ENCODE data around the gene TNFSF11.
A peak's percentile ranks its signal among the peaks of the same experiment; 100 is the strongest.

Gene TNFSF11, protein sequence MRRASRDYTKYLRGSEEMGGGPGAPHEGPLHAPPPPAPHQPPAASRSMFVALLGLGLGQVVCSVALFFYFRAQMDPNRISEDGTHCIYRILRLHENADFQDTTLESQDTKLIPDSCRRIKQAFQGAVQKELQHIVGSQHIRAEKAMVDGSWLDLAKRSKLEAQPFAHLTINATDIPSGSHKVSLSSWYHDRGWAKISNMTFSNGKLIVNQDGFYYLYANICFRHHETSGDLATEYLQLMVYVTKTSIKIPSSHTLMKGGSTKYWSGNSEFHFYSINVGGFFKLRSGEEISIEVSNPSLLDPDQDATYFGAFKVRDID

DNA sequence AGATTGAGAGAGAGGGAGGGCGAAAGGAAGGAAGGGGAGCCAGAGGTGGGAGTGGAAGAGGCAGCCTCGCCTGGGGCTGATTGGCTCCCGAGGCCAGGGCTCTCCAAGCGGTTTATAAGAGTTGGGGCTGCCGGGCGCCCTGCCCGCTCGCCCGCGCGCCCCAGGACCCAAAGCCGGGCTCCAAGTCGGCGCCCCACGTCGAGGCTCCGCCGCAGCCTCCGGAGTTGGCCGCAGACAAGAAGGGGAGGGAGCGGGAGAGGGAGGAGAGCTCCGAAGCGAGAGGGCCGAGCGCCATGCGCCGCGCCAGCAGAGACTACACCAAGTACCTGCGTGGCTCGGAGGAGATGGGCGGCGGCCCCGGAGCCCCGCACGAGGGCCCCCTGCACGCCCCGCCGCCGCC, at the start of gene TNFSF11:
Gene TNFSF11, plus strand, starts transcription at position 142 of the 400 bp plus-strand sequence. Its CDS starts 152 bp downstream, at position 294.
- H3K4me3 ChIP-seq (ENCODE audit: low read length) = peak within 1 kb of the TSS; percentile 29; the same call in 1 of the 2 replicates

DNA sequence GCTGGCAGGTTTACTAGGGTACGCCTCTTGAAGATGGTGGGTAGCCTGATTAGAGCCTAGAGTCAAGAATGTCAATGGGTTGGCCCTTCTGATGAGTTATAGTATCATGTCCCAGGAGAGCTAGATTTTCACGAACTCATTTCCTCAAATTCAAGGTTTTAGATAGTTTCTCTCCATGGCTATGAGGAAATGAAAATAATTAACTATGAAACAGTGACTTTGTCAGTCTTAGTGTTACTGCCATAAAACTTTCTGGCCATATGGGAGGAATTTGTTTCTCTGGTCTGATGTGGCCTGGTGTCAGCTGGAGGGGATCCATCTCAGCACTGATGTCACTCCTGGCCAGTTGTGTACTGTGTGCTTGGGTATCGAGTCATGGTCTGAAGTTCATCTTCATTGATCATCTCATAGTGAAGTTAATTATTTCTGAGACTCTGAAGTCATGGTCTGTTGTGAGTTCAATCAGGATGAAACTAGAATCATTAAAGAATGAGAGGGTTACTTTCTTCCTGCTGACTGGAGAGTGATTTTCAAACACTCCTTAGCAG, 49.4 kb upstream of the TNFSF11 start:
- H2AFZ ChIP-seq (ENCODE audit: low read length) = no peak overlapping the region

More for the DNA sequence above, at the start of gene TNFSF11:
- Histone ChIP-seq H3K27ac (ENCODE audit: low read length) (no peak within 1 kb of the TSS), H3K27me3 (replicated peaks; ENCODE audit: insufficient read depth, low read length) (no peaks in the 10 kb centered on the region), H4K20me1 (ENCODE audit: insufficient read depth, low read length) (no peaks in the 10 kb centered on the region), H3K9me3 (replicated peaks; ENCODE audit: insufficient read depth, low read length) (no peaks in the 10 kb centered on the region), H3K4me2 (ENCODE audit: low read depth, low read length) (peak within 1 kb of the TSS; percentile 41; the same call in 1 of the 2 replicates), H3K9me2 (replicated peaks; ENCODE audit: insufficient read depth, low read length) (no peaks in the 10 kb centered on the region), H3K36me3 (replicated peaks; ENCODE audit: insufficient read depth, low read length) (no peaks in the 10 kb centered on the region), H3F3A (ENCODE audit: insufficient read depth, low read length) (no peaks in the 10 kb centered on the region), H3K79me2 (ENCODE audit: low read length) (no peaks in the 10 kb centered on the region), H3K9ac (ENCODE audit: low read length) (no peak within 1 kb of the TSS), H3K4me1 (ENCODE audit: low read length) (no peaks in the 10 kb centered on the region), H2AFZ (ENCODE audit: low read length) (no peak within 1 kb of the TSS)
- TF ChIP-seq EZH2 (optimal IDR thresholded peaks at IDR 0.05; ENCODE audit: low read depth, low read length) (no peak), EZH2phosphoT487 (IDR thresholded peaks at IDR 0.05; ENCODE audit: low read length) (no peak)
- TF ChIP-seq, protein P1, sequence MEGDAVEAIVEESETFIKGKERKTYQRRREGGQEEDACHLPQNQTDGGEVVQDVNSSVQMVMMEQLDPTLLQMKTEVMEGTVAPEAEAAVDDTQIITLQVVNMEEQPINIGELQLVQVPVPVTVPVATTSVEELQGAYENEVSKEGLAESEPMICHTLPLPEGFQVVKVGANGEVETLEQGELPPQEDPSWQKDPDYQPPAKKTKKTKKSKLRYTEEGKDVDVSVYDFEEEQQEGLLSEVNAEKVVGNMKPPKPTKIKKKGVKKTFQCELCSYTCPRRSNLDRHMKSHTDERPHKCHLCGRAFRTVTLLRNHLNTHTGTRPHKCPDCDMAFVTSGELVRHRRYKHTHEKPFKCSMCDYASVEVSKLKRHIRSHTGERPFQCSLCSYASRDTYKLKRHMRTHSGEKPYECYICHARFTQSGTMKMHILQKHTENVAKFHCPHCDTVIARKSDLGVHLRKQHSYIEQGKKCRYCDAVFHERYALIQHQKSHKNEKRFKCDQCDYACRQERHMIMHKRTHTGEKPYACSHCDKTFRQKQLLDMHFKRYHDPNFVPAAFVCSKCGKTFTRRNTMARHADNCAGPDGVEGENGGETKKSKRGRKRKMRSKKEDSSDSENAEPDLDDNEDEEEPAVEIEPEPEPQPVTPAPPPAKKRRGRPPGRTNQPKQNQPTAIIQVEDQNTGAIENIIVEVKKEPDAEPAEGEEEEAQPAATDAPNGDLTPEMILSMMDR (IDR thresholded peaks at IDR 0.05; ENCODE audit: low read length) = no peak
- no peak for DNase-seq

DNA sequence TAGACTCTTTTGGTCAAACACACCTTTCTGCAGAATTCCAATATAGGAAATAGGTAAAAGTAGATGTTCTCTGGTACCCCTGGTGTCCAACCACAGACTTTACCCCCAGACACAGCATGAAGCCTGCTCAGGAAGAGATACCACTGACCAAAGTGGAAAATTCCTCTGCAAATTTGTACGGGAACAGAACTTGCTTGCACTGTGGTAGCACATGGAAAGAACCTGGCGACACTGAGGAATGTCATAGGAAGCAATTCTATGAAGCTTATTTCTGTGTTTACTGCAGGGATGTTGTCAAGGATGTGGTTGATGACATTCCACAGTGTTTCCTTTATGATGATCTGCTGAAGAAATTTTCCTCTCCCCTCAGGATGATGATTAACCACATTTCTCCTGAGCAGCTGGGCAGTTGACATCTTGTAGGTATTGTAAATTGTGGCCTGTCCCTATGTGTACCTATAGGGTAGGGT, 48.9 kb upstream of the TNFSF11 start:
- no peak overlapping the region for H2AFZ ChIP-seq (ENCODE audit: low read length)

More for the DNA sequence above, 49.4 kb upstream of the TNFSF11 start:
- Histone ChIP-seq H3F3A (ENCODE audit: insufficient read depth, low read length) (no peaks in the 10 kb centered on the region), H3K4me3 (ENCODE audit: low read length) (no peak overlapping the region), H3K9ac (ENCODE audit: low read length) (no peak overlapping the region), H3K4me1 (ENCODE audit: low read length) (no peaks in the 10 kb centered on the region), H3K4me2 (ENCODE audit: low read depth, low read length) (no peak overlapping the region), H4K20me1 (ENCODE audit: insufficient read depth, low read length) (no peaks in the 10 kb centered on the region), H3K9me2 (replicated peaks; ENCODE audit: insufficient read depth, low read length) (no peaks in the 10 kb centered on the region), H3K27me3 (replicated peaks; ENCODE audit: insufficient read depth, low read length) (no peaks in the 10 kb centered on the region), H3K79me2 (ENCODE audit: low read length) (no peaks in the 10 kb centered on the region), H3K36me3 (replicated peaks; ENCODE audit: insufficient read depth, low read length) (no peaks in the 10 kb centered on the region), H3K27ac (ENCODE audit: low read length) (no peak overlapping the region), H3K9me3 (replicated peaks; ENCODE audit: insufficient read depth, low read length) (no peaks in the 10 kb centered on the region)
- no peak for DNase-seq
- TF ChIP-seq EZH2phosphoT487 (IDR thresholded peaks at IDR 0.05; ENCODE audit: low read length) (no peak), EZH2 (optimal IDR thresholded peaks at IDR 0.05; ENCODE audit: low read depth, low read length) (no peak)
- TF ChIP-seq, protein P1 (IDR thresholded peaks at IDR 0.05; ENCODE audit: low read length) = no peak

More for the DNA sequence above, 48.9 kb upstream of the TNFSF11 start:
- H3K27ac ChIP-seq (ENCODE audit: low read length) = no peak overlapping the region
- H4K20me1 ChIP-seq (ENCODE audit: insufficient read depth, low read length) = no peaks in the 10 kb centered on the region
- DNase-seq = no peak
- no peaks in the 10 kb centered on the region for H3K79me2 ChIP-seq (ENCODE audit: low read length)
- H3F3A ChIP-seq (ENCODE audit: insufficient read depth, low read length) = no peaks in the 10 kb centered on the region
- H3K9me2 ChIP-seq (replicated peaks; ENCODE audit: insufficient read depth, low read length) = no peaks in the 10 kb centered on the region
- no peak overlapping the region for H3K9ac ChIP-seq (ENCODE audit: low read length)
- H3K9me3 ChIP-seq (replicated peaks; ENCODE audit: insufficient read depth, low read length) = no peaks in the 10 kb centered on the region
- H3K27me3 ChIP-seq (replicated peaks; ENCODE audit: insufficient read depth, low read length) = no peaks in the 10 kb centered on the region
- no peak overlapping the region for H3K4me3 ChIP-seq (ENCODE audit: low read length)
- no peak overlapping the region for H3K4me2 ChIP-seq (ENCODE audit: low read depth, low read length)
- no peaks in the 10 kb centered on the region for H3K36me3 ChIP-seq (replicated peaks; ENCODE audit: insufficient read depth, low read length)
- TF ChIP-seq EZH2phosphoT487 (IDR thresholded peaks at IDR 0.05; ENCODE audit: low read length) (no peak), EZH2 (optimal IDR thresholded peaks at IDR 0.05; ENCODE audit: low read depth, low read length) (no peak)
- H3K4me1 ChIP-seq (ENCODE audit: low read length) = no peaks in the 10 kb centered on the region
